Measurements from ENCODE around the gene STXBP6.
"Not testable (repeated sequence)": the region's sequence is repeated elsewhere in the genome, so short reads cannot be mapped to it uniquely, and the experiment has no call there.

Gene STXBP6

DNA sequence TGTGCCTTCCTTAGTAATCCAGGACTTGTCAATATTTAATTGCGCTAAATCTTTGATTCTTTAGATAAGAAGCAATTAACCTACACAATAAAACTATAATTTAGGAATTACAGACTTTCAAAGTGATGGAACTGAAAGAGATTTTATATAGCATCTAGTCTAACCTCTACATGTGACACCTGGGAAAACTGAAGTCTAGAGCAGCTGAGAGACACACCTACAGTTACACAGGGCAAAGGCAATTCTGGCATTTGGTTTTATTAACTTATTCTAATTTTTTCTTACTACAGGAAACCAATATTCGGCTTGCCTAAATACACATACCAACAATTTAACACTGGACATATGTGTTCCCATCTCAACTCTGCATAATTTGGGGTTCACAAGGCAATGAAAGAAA is 196.5 kb downstream of the STXBP6 start:
- no peak for DNase-seq (ENCODE audit: low read depth)

- DNase-seq (ENCODE audit: low read depth) = no peak
Observed at GRCh38 chr14:24852312-24853060, 197.5 kb downstream of the STXBP6 start.

- DNase-seq (ENCODE audit: low read depth) = no peak
Observed at GRCh38 chr14:24851837-24852236, 198.1 kb downstream of the STXBP6 start.

DNA sequence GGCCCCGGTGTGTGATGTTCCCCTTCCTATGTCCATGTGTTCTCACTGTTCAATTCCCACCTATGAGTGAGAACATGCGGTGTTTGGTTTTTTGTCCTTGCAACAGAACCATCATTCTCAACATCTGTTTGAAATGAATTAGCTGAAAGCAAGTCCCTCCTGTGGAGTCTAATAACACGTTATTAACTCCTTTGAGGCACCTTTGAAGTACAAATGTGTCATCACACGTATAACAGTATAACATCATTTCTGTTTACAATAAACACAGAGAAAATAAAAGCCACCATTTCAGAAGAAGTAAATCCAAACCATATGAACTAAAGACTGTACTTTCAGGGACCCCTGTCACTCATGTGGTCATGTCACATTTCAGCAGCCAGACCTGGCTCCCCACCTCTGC is 198.5 kb downstream of the STXBP6 start:
- no peak for DNase-seq (ENCODE audit: low read depth)

- no peak for DNase-seq (ENCODE audit: low read depth)
Observed at GRCh38 chr14:24850072-24850471, 199.9 kb downstream of the STXBP6 start.

- DNase-seq (ENCODE audit: low read depth) = no peak
Observed at GRCh38 chr14:24849471-24849870, 200.5 kb downstream of the STXBP6 start.

GRCh38 chr14:24848102-24848790 is 201.7 kb downstream of the STXBP6 start:
- no peak for DNase-seq (ENCODE audit: low read depth)

GRCh38 chr14:24847568-24848095 is 202.3 kb downstream of the STXBP6 start:
- DNase-seq (ENCODE audit: low read depth) = no peak

GRCh38 chr14:24846261-24846660 is 203.7 kb downstream of the STXBP6 start:
- DNase-seq (ENCODE audit: low read depth) = no peak

DNA sequence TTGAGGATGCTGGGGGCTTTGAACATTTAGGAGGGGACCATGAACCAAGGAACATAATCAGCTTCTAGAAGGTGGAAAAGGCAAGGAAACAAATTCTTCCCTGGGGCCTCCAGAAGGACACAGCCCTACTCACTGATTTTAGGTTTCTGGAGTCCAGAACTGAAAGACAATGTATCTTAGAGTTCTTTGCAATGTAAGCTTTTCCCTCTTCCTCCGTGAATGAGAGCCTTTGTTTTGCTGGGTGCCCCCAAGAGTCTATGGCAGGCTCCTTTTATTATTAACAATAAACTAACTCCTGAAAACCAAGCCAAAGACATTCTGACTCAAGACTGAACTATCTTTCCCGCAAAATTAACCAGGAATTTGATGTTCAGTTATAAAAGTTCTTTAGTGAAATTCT is 204.1 kb downstream of the STXBP6 start:
- no peak for DNase-seq (ENCODE audit: low read depth)

DNA sequence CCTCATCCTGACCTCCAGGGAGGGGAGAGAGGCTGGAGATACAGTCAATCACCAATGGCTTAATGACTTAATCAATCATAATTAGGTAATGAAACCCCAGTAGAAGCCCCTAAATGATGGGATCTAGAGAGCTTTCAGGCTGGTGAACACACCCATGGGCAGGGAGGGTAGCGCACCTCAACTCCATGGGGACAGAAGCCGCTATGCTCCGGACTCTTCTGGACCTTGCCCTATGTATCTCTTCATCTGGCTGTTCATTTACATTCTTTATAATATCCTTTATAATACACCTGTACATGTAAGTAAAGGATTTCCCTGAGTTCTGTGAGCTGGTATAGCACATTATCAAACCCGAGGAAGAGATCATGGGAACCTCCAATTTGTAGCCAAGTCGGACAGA is 205.9 kb downstream of the STXBP6 start:
- no peak for DNase-seq (ENCODE audit: low read depth)

DNA sequence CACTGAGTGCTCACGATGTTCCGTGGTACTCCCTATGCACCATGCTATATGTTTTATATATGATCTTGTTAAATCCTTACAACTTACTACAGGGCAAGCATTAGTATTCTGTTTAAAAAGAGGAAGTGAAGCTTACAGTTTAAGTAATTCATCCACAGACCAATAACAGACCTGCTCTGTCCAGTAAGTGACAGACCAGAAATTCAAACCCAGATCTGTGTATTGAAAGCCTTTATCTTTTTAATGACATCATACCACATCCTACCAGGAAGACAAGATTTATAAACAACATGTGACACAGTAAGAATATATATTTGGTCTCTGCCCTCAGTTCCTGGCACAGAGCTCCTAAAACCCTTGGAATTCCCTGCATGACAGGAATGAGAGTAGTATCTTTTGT is 206.5 kb downstream of the STXBP6 start:
- DNase-seq (ENCODE audit: low read depth) = no peak

DNA sequence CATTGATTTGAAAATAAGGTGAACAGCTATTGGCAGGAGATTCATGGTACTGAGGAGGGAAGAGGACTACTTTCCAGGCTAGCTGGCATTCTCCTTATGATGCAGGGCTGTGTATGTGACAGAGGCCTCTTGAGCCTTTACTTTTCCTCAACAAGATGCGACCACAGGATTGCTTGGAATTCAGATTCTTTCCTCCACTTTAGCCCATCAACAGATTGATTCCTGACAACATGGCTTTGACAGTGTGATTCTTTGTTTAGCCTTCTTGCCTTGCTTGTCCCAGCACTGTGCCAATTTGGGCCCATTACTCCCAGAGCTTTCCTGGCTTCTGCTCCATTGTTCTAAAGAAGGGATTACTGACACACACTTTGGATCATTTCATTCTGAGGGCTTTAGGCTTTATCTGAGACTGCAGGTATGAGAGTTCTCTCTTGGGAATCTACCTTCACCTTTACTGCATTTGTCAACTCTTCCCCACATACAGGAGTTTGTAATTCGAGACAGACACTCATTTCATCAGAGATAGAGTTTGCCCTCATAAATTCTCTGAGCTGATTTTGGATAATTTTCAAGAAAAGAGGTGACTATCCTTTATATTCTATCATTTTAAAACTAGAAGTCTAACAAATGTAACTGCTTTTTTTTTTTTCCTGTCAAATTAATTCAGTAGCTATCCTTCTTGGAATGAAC is 209.6 kb downstream of the STXBP6 start:
- DNase-seq (ENCODE audit: low read depth) = no peak

DNA sequence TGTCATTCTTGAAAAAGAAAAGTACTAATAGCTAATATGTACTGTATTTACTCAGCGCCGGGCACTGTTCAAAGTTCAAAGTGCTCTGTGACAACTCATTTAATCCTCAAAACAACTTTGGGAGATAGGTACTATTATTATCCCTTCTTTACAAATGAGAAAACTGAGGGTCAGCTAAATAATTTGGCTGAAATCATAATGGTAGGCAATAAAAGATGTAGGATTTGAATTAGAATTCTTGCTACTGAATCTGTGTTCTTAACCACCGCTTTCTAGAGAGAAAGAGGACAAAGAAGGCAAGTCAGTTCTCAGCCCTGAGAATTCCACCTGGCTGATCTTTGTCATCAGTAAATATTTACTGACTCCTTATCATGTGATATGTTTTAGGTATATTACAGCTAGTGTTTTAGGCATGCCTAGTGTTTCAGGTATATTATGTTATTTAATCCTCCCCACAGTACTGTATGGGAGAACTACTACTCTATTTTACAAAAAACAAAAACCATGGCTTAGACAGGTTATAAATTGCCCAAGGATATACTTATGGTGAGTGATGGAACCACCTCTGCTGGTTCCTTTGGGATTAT is 210.2 kb downstream of the STXBP6 start:
- DNase-seq (ENCODE audit: low read depth) = no peak

DNA sequence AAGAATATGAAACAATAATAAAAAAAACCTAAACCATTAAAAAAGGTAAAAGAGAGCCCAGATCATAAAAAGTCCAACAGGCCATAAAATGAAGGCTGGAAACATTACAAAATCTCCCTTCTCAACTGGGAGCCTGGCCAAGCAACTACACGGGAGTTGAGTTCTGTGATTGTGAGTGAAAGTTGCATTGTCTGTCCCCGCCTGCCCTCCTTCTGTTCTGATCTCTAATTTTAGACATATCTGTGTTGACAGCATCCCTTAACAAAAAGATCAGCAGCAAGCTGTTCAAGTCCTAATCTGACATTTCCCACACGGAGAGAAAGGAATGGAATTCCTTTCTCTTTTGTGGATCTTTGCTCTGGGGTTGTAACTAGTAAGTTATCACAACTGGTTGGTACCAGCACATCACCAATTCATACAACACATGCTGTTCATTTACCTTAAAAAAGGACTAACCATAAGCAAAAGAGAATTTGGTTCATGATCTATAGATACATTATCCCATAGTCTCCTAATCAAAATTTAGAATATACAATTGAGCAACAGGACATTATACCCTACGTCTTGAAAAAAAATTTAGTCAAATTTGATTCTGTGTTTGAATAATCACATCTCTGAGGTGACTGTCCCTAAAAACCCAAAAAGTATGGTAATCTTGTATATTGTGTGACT is 210.9 kb downstream of the STXBP6 start:
- no peak for DNase-seq (ENCODE audit: low read depth)

GRCh38 chr14:24837280-24838046 is 212.5 kb downstream of the STXBP6 start:
- no peak for DNase-seq (ENCODE audit: low read depth)

- not testable (repeated sequence) for DNase-seq (ENCODE audit: low read depth)
Observed at GRCh38 chr14:24836324-24836723, 213.6 kb downstream of the STXBP6 start.

DNA sequence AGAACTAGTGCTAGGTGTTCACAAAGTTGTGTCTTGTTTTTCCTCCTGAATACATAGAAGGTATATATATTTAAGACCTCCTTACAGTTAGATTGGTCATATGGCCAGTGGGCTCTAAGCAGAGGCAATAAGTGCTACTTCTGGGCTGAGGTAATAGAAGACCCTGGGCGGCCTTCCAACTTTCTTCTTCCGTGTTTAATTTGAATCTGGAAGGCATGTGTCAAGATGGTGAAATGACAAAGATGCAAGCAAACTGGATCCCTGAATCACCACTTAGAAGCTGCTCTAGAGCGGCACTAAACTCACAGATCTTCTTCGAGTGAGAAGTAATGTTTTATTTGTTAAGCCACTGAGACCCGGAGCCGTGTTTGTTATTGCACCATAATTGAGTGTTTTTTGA is 215.0 kb downstream of the STXBP6 start:
- no peak for DNase-seq (ENCODE audit: low read depth)

- DNase-seq (ENCODE audit: low read depth) = no peak
Observed at GRCh38 chr14:24833385-24833784, 216.6 kb downstream of the STXBP6 start.

- DNase-seq (ENCODE audit: low read depth) = no peak
Observed at GRCh38 chr14:24831677-24832076, 218.3 kb downstream of the STXBP6 start.

DNA sequence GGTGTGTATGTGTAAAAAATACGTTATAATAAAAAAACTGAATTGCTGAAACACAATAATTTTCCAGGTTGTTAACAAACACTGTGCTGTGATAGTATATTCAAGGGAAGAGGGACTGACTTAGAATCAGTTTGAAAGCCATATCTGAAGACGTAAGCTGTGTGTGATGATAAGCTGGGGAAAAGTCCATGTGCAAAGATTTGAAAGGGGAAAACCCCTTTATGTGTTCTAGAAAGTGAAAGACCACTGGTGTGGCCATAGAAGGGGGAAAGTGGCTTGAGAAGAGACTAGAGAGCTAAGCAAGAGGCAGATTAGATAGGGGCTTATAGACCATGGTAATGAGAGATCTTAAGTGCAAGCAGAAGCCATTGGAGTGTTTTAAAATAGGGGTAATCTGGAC is 220.1 kb downstream of the STXBP6 start:
- no peak for DNase-seq (ENCODE audit: low read depth)
